SK-N-SH (cell line): ENCODE data around the gene PGM5. TPM values are rescaled to one million over a fixed set of nuclear protein-coding genes. Genes with fewer than 3 reads are reported as not detected.

Source experiments
- CTCF ChIA-PET: fragments of 300-600, 350-600 bp; formaldehyde crosslinking; extraction: SDS; loops from one replicate; lab custom pipeline; 2021; lab: Yijun Ruan, JAX
- POLR2A ChIA-PET: fragments of 350-600 bp; sonication (Branson Sonifier 250); formaldehyde crosslinking; extraction: SDS; loops from one replicate; lab custom pipeline; 2020; ENCODE audit warnings: antibody characterized with exemption, inconsistent platforms; lab: Yijun Ruan, JAX
- DNase-seq: peaks from one replicate; pipeline ENCODE4 v3.0.0; 2012
- H2AFZ ChIP-seq: fragments of 200-600 bp; sonication (generic); 2 replicates; pipeline ENCODE4 v1.8.1; 2016; ENCODE audit warnings: antibody characterized with exemption, mild to moderate bottlenecking, low read depth
- H3F3A ChIP-seq: fragments of 200-600 bp; sonication (generic); replicated peaks from 2 replicates; pipeline ENCODE3; 2016; ENCODE audit warnings: antibody characterized with exemption, mild to moderate bottlenecking; ENCODE audit not compliant: insufficient read depth
- H3K27ac ChIP-seq, 2 experiments: fragments of 200-500 bp in 1 of 2; fragments of 200-600 bp in 1 of 2; sonication (Bioruptor generic) in 1 of 2; sonication (generic), shearing (Covaris generic) in 1 of 2; 2 replicates each; pipeline versions ENCODE4 v1.5.1 to v1.6.1; 2014 to 2016; ENCODE audit warnings: low read depth in 2 of 2, inconsistent platforms in 1 of 2, low read length in 1 of 2, mild to moderate bottlenecking in 1 of 2, mixed read lengths in 1 of 2
- H3K27me3 ChIP-seq: fragments of 200-600 bp; sonication (generic), shearing (Covaris generic); 2 replicates; pipeline ENCODE4 v1.6.1; 2016; ENCODE audit warnings: mixed run types; ENCODE audit not compliant: insufficient read depth
- H3K36me3 ChIP-seq, 2 experiments: fragments of 200-500 bp in 1 of 2; fragments of 200-600 bp in 1 of 2; sonication (Bioruptor generic) in 1 of 2; sonication (generic) in 1 of 2; replicated peaks in 1 of 2; 2 replicates each; pipeline versions ENCODE3 to v1.5.1; 2014 to 2016; ENCODE audit warnings: low read length in 1 of 2, mild to moderate bottlenecking in 1 of 2; ENCODE audit not compliant: insufficient read depth in 2 of 2, control insufficient read depth in 1 of 2
- H3K4me1 ChIP-seq, 2 experiments: fragments of 200-500 bp in 1 of 2; fragments of 200-600 bp in 1 of 2; sonication (Bioruptor generic) in 1 of 2; sonication (generic), shearing (Covaris generic) in 1 of 2; 2 replicates each; pipeline versions ENCODE4 v1.5.1 to v1.6.1; 2014 to 2016; ENCODE audit warnings: low read depth in 1 of 2, low read length in 1 of 2, mixed run types in 1 of 2; ENCODE audit not compliant: insufficient read depth in 2 of 2, control insufficient read depth in 1 of 2
- H3K4me2 ChIP-seq: fragments of 200-600 bp; sonication (generic), shearing (Covaris generic); 2 replicates; pipeline ENCODE4 v1.6.1; 2017; ENCODE audit warnings: mixed run types
- H3K4me3 ChIP-seq, 2 experiments: fragments of 200-500 bp in 1 of 2; fragments of 200-600 bp in 1 of 2; sonication (Bioruptor generic) in 1 of 2; sonication (generic), shearing (Covaris generic) in 1 of 2; 2 replicates each; pipeline versions ENCODE4 v1.5.1 to v1.8.1; 2014 to 2016; ENCODE audit warnings: low read depth in 2 of 2, inconsistent platforms in 1 of 2, low read length in 1 of 2, mild to moderate bottlenecking in 1 of 2, mixed read lengths in 1 of 2, moderate library complexity in 1 of 2
- H3K79me2 ChIP-seq: fragments of 200-600 bp; sonication (generic); 2 replicates; pipeline ENCODE4 v1.8.1; 2017; ENCODE audit warnings: mild to moderate bottlenecking; ENCODE audit not compliant: insufficient read depth
- H3K9ac ChIP-seq: fragments of 200-600 bp; sonication (generic); 2 replicates; pipeline ENCODE4 v1.6.1; 2017; ENCODE audit warnings: mixed run types
- H3K9me2 ChIP-seq: fragments of 200-600 bp; sonication (generic); 2 replicates; pipeline ENCODE4 v1.6.1; 2017; ENCODE audit warnings: mixed run types
- H3K9me3 ChIP-seq: fragments of 200-600 bp; sonication (generic); 2 replicates; pipeline ENCODE4 v1.6.1; 2017; ENCODE audit warnings: mixed run types, mild to moderate bottlenecking, moderate library complexity
- H4K20me1 ChIP-seq: fragments of 200-600 bp; sonication (generic); 2 replicates; pipeline ENCODE4 v1.6.1; 2017; ENCODE audit warnings: mild to moderate bottlenecking, mixed run types; ENCODE audit not compliant: insufficient read depth
- CTCF ChIP-seq: fragments of 200-600 bp; sonication (generic); IDR thresholded peaks from 2 replicates; pipeline ENCODE4 v1.6.1; 2017; ENCODE audit warnings: antibody characterized with exemption, mild to moderate bottlenecking, moderate library complexity
- ELF1 ChIP-seq: IDR thresholded peaks from 2 replicates; pipeline ENCODE4 v1.4.0; 2012
- EZH2phosphoT487 ChIP-seq: fragments of 200-600 bp; sonication (generic); IDR thresholded peaks from 2 replicates; pipeline ENCODE4 v1.6.1; 2017; ENCODE audit warnings: low read depth, mixed run types, mild to moderate bottlenecking, antibody characterized with exemption, moderate library complexity, borderline replicate concordance
- GABPA ChIP-seq: IDR thresholded peaks from 2 replicates; pipeline ENCODE4 v1.4.0; 2012; ENCODE audit warnings: low read depth, mild to moderate bottlenecking
- GATA2 ChIP-seq: sonication (generic); formaldehyde crosslinking; IDR thresholded peaks from 2 replicates; pipeline ENCODE4 v1.5.0; 2020; ENCODE audit warnings: mild to moderate bottlenecking, missing genetic modification reagents
- MEF2A ChIP-seq: IDR thresholded peaks from 2 replicates; pipeline ENCODE4 v1.4.0; 2012; ENCODE audit warnings: low read depth, borderline replicate concordance
- MXI1 ChIP-seq: IDR thresholded peaks from 2 replicates; pipeline ENCODE4 v1.6.1; 2012; ENCODE audit warnings: mild to moderate bottlenecking, low read depth, low read length, improper control_type of control experiment
- NFIC ChIP-seq: IDR thresholded peaks from 2 replicates; pipeline ENCODE4 v1.4.0; 2012; ENCODE audit warnings: borderline replicate concordance
- NRF1 ChIP-seq: IDR thresholded peaks from 2 replicates; pipeline ENCODE4 v1.6.1; 2012; ENCODE audit warnings: low read depth, mild to moderate bottlenecking, low read length
- POLR2AphosphoS5 ChIP-seq: IDR thresholded peaks from 2 replicates; pipeline ENCODE4 v1.6.1; 2012; ENCODE audit warnings: low read depth, low read length
- RAD21 ChIP-seq: IDR thresholded peaks from 2 replicates; pipeline ENCODE4 v1.6.1; 2012; ENCODE audit warnings: mild to moderate bottlenecking, low read length
- RCOR1 ChIP-seq: fragments of 150-350 bp; IDR thresholded peaks from 2 replicates; pipeline ENCODE4 v1.6.1; 2017; ENCODE audit warnings: antibody characterized with exemption, low read length
- RXRA ChIP-seq: IDR thresholded peaks from 2 replicates; pipeline ENCODE4 v1.4.0; 2012; ENCODE audit warnings: low read depth, mild to moderate bottlenecking, borderline replicate concordance
- SMC3 ChIP-seq: IDR thresholded peaks from 2 replicates; pipeline ENCODE4 v1.6.1; 2012; ENCODE audit warnings: low read depth, low read length, improper control_type of control experiment
- TEAD4 ChIP-seq: IDR thresholded peaks from 2 replicates; pipeline ENCODE4 v1.4.0; 2012; ENCODE audit warnings: mild to moderate bottlenecking, borderline replicate concordance; ENCODE audit not compliant: insufficient read depth
- USF1 ChIP-seq: IDR thresholded peaks from 2 replicates; pipeline ENCODE4 v1.4.0; 2012; ENCODE audit warnings: low read depth, borderline replicate concordance
- YY1 ChIP-seq: IDR thresholded peaks from 2 replicates; pipeline ENCODE4 v1.4.0; 2012; ENCODE audit warnings: low read depth, mild to moderate bottlenecking
- WGBS: methylation state at CpG from one replicate; pipeline ENCODE4 v1.1.6; 2017; ENCODE audit warnings: low lambda C conversion rate; 5-methylcytosine and 5-hydroxymethylcytosine counted together
- polyA plus RNA-seq, 3 experiments: library from polyadenylated mRNA; depleted of rRNA; stranded (reverse); fragments of >200 nt; gene quantifications; 2 replicates each; pipeline ENCODE4 v1.2.3, GENCODE V29; 2012
- TF ChIP-seq, protein P1 (sequence below): IDR thresholded peaks from 2 replicates; pipeline ENCODE4 v1.4.0; 2012; ENCODE audit warnings: low read depth, borderline replicate concordance
- TF ChIP-seq, protein P2 (sequence below): IDR thresholded peaks from 2 replicates; pipeline ENCODE4; 2012

The PGM5 gene
- polyA plus RNA-seq, 1 of the 3 experiments (the other 2 are of a cell fraction) = not detected

GRCh38 chr9:68447611-68448010 is 91.2 kb downstream of the PGM5 start (continued):
- TF ChIP-seq, protein P1, sequence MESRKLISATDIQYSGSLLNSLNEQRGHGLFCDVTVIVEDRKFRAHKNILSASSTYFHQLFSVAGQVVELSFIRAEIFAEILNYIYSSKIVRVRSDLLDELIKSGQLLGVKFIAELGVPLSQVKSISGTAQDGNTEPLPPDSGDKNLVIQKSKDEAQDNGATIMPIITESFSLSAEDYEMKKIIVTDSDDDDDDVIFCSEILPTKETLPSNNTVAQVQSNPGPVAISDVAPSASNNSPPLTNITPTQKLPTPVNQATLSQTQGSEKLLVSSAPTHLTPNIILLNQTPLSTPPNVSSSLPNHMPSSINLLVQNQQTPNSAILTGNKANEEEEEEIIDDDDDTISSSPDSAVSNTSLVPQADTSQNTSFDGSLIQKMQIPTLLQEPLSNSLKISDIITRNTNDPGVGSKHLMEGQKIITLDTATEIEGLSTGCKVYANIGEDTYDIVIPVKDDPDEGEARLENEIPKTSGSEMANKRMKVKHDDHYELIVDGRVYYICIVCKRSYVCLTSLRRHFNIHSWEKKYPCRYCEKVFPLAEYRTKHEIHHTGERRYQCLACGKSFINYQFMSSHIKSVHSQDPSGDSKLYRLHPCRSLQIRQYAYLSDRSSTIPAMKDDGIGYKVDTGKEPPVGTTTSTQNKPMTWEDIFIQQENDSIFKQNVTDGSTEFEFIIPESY = no peak
- TF ChIP-seq GATA2 (no peak), RAD21 (no peak)

DNA sequence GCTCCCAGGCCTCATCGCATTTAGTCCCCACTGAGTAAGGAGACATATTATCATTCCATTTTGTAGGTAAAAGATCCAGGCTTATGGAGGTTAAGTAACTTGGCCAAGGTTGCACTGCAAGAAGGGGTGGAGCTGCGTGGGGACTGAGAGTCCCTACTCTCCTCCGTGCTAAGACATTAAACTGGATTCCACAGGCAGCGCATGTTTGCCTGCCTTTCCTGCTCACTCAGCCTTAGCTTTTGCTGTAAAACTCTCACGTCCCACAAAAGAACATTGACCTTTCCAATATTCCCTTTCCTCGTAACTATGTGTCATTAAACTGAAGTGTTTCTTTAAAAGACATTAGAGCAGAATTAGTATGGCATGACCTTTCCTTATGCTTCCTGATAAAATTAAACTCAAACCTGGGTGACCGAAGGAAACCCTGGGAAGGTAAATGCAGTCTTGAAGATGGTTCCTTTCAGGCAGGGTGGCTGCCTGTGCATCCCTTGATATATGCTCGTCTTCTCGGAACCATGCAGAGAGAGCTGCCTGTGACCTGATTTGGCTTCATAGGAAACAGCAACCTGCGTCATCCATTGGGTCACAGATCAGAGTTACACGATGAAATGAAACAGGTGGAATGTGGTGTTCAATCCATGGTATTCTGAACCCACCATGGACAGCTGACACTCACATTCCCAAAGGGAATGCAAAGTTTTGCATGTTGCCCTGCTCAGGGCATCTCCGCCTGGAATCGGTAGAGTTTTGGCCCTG is 98.3 kb downstream of the PGM5 start:
- no peak for DNase-seq
- TF ChIP-seq GABPA (no peak), RAD21 (no peak), MXI1 (no peak), RCOR1 (no peak), TEAD4 (no peak)
- no peaks in the 10 kb centered on the region for H3K4me1 ChIP-seq
- ChIA-PET CTCF (no interaction called here), POLR2A (no interaction called here)
- no peaks in the 10 kb centered on the region for H3F3A ChIP-seq
- no peak overlapping the region for H3K4me3 ChIP-seq
- H4K20me1 ChIP-seq = no peaks in the 10 kb centered on the region
- no peaks in the 10 kb centered on the region for H3K27me3 ChIP-seq
- no peaks in the 10 kb centered on the region for H3K36me3 ChIP-seq
- no peaks in the 10 kb centered on the region for H3K79me2 ChIP-seq
- H3K9ac ChIP-seq = no peak overlapping the region
- H3K4me2 ChIP-seq = no peak overlapping the region
- H3K9me3 ChIP-seq = no peaks in the 10 kb centered on the region
- H3K27ac ChIP-seq = no peak overlapping the region
- no peak overlapping the region for H2AFZ ChIP-seq
- WGBS = 8% methylated on average over 13 of the region's 13 CpGs
- H3K9me2 ChIP-seq = no peaks in the 10 kb centered on the region

DNA sequence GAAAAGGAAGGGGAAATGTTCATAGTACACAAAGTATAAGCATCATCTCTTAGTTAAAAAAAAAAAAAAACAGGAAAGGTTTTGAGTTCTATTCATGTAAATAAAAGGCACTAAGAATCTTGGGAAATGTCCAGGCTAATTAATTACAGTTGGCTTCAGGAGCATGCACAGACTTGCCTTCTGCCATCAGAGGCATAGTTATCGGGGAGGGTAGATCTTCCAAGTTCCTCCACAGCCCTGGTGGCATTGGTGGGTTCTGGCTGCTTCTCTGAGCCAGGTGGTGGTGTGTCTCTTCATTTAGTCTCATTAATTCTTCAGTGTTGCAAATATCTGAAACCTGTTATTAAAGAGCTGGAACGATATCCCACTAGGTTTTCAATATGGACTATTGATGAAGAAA is 99.0 kb downstream of the PGM5 start:
- no peak overlapping the region for H3K4me3 ChIP-seq
- no peak overlapping the region for H2AFZ ChIP-seq
- H3F3A ChIP-seq = no peaks in the 10 kb centered on the region
- H3K79me2 ChIP-seq = no peaks in the 10 kb centered on the region
- no peak overlapping the region for H3K9ac ChIP-seq
- no peaks in the 10 kb centered on the region for H3K9me3 ChIP-seq
- H3K9me2 ChIP-seq = no peaks in the 10 kb centered on the region
- H3K4me1 ChIP-seq = no peaks in the 10 kb centered on the region
- no peak overlapping the region for H3K27ac ChIP-seq
- POLR2A ChIA-PET = no interaction called here
- no peak overlapping the region for H3K4me2 ChIP-seq
- WGBS = 8% methylated on average over 2 of the region's 2 CpGs
- DNase-seq = no peak
- TF ChIP-seq NFIC (no peak), RXRA (no peak), USF1 (no peak), YY1 (no peak), NRF1 (no peak), CTCF (no peak), MEF2A (no peak), EZH2phosphoT487 (no peak), TEAD4 (no peak), POLR2AphosphoS5 (no peak), ELF1 (no peak), SMC3 (no peak)
- TF ChIP-seq, protein P2, sequence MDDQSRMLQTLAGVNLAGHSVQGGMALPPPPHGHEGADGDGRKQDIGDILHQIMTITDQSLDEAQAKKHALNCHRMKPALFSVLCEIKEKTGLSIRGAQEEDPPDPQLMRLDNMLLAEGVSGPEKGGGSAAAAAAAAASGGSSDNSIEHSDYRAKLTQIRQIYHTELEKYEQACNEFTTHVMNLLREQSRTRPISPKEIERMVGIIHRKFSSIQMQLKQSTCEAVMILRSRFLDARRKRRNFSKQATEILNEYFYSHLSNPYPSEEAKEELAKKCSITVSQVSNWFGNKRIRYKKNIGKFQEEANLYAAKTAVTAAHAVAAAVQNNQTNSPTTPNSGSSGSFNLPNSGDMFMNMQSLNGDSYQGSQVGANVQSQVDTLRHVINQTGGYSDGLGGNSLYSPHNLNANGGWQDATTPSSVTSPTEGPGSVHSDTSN = no peak
- TF ChIP-seq, all 33 proteins: peak for 0
- CTCF ChIA-PET = no interaction called here
- Histone ChIP-seq H3K27me3 (no peaks in the 10 kb centered on the region), H4K20me1 (no peaks in the 10 kb centered on the region), H3K36me3 (no peaks in the 10 kb centered on the region)
